Suppressor macrophage (primary cell): ENCODE measurements around the gene MKNK2.
"Not testable (repeated sequence)": the region's sequence is repeated elsewhere in the genome, so short reads cannot be mapped to it uniquely, and the experiment has no call there.

Experiments
- DNase-seq, 4 experiments: peaks; one replicate each; pipeline ENCODE4 v3.0.0-alpha.2; 2020 to 2022

Gene MKNK2

DNA sequence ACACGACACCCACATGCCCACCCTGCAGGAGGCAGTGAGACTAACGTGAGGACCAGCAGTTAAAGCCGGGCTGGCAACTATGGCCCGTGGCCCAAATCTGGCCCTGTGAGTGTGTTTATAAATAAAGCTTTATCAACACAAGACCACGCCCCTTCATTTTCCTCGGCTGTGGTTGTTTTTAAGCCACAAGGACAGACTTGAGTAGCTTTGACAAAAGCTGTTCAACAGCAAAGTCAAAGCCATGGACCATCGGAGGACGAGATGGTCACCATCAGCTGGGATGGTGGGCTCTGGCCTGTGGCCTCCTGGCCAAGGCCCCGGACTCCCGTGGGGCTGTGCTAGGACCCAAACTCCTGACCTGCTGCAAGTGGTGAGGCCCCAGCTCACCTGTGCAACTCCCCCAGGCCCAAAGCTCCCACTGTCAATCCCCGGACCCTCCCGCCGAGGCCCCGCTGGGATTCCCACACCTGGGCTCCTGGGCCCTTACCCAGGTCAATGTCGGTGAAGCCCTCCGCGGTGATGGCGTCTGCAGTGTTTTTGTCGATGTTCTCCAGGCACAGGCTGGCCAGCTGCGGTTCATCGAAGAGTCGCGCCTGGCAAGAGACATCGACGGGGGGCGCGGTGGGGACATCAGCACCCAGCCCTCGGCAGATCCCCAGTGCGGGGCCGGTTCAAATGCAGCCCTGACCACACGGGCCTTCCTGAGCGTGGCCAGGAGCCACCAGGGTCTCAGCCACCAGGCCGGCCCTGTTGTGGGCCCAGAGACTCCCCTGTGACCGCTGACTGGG lies 60.6 kb downstream of the MKNK2 start:
- no peak for DNase-seq

DNA sequence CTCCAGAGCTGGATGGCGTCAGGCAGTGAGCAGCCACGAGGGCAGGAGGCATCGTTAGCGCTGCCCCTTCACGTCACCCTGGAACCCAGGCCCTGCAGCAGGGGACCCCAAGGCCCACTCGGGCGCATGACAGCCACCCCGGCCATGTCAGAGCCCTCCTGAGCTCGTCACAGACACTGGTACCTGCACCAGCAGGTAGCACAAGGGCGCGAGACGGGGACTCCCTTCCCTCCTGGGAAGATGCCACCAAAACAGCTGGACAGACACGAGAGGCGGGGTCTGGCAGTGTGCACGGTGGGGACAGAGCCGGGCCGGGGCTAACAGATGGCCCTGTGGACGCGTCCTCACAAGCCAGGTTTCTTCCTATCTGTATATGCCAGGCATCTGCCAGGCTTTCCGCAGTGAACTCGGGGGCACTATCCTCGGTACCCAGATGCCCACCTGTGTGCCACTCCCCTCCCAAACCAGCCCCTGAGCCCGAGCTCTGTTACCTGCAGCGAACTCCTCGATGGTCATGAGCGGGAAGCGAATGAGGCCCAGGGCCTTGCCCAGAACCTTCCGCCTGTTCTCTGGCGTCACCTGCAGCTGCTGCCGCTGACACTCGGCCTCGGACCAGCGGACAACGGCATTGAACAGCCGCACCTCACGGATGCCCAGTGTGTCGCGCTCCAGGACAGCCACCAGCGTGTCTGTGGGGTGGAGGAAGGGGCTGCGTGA lies 61.4 kb downstream of the MKNK2 start:
- no peak for DNase-seq

DNA sequence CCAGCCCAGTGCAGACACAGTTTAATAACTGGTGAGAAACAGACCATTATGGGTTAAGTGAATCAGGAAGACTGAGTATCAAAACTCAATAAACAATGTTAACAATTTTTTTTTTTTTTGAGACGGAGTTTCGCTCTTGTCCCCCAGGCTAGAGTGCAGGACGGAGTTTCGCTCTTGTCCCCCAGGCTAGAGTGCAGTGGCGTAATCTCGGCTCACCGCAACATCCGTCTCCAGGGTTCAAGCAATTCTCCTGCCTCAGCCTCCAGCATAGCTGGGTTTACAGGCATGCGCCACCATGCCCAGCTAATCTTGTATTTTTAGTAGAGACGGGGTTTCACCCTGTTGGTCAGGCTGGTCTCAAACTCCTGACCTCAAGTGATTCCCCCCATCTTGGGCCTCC lies 62.6 kb downstream of the MKNK2 start:
- DNase-seq, result not testable (repeated sequence)
